BLaER1 treated with 17β-estradiol and CSF1 and Interleukin-3, amounts not matched to agents 10 nM and 100 nM (cell line): ENCODE measurements around the gene CYB5A.

Experiments
- H3K27ac ChIP-seq, 11 experiments: shearing (Covaris generic); formaldehyde crosslinking; 2 replicates each; pipeline ENCODE4 v1.8.1; 2022
- H3K27me3 ChIP-seq, 11 experiments: shearing (Covaris generic); formaldehyde crosslinking; 2 replicates each; pipeline ENCODE4 v1.8.1; 2022
- H3K36me3 ChIP-seq, 11 experiments: shearing (Covaris generic); formaldehyde crosslinking; 2 replicates each; pipeline ENCODE4 v1.8.1; 2022
- H3K4me1 ChIP-seq, 10 experiments: shearing (Covaris generic); formaldehyde crosslinking; 2 replicates each; pipeline ENCODE4 v1.8.1; 2022
- H3K4me2 ChIP-seq, 11 experiments: shearing (Covaris generic); formaldehyde crosslinking; 2 replicates each; pipeline ENCODE4 v1.8.1; 2022
- H3K4me3 ChIP-seq, 10 experiments: shearing (Covaris generic); formaldehyde crosslinking; 2 replicates each; pipeline ENCODE4 v1.8.1; 2022
- H3K9ac ChIP-seq, 11 experiments: shearing (Covaris generic); formaldehyde crosslinking; 2 replicates each; pipeline ENCODE4 v1.8.1; 2022
- H3K9me3 ChIP-seq, 11 experiments: shearing (Covaris generic); formaldehyde crosslinking; replicated peaks in 1 of 11; 2 replicates each; pipeline ENCODE4 v1.8.1; 2022
- H4K20me1 ChIP-seq, 11 experiments: shearing (Covaris generic); formaldehyde crosslinking; 2 replicates each; pipeline ENCODE4 v1.8.1; 2022
- Cebpa-rat ChIP-seq, 11 experiments: shearing (Covaris generic); IDR thresholded peaks; 2 replicates each; pipeline ENCODE4 v1.8.1; 2022

CYB5A gene

GRCh38 chr18:74203811-74204210 lies 88.0 kb downstream of the CYB5A start:
- no peak overlapping the region for H3K4me3 ChIP-seq
- no peak overlapping the region for H3K9ac ChIP-seq
- no peaks in the 10 kb centered on the region for H3K27me3 ChIP-seq
- H4K20me1 ChIP-seq = no peaks in the 10 kb centered on the region
- no peak for TF ChIP-seq Cebpa-rat (IDR thresholded peaks at IDR 0.05)
- H3K9me3 ChIP-seq = no peaks in the 10 kb centered on the region
- no peaks in the 10 kb centered on the region for H3K36me3 ChIP-seq
- H3K4me1 ChIP-seq = peaks cover 1 to 12% (median 4%) of the 10 kb centered on the region in 10 experiments; a peak in 18 of 20 replicates
- H3K27ac ChIP-seq = no peak overlapping the region
- no peak overlapping the region for H3K4me2 ChIP-seq
